HL-60 (cell line): ENCODE measurements around the gene ORAI3.

Experiments
- CTCF ChIP-seq: IDR thresholded peaks from one replicate; pipeline ENCODE4 v1.5.1; 2011; ENCODE audit warnings: low read length, control low read depth, inconsistent platforms; ENCODE audit not compliant: insufficient read depth
- REST ChIP-seq: IDR thresholded peaks from 2 replicates; pipeline ENCODE4 v1.6.1; 2012; ENCODE audit warnings: low read depth; ENCODE audit not compliant: insufficient replicate concordance

- TF ChIP-seq CTCF (no peak), REST (no peak)
These were observed 49.1 kb upstream of the ORAI3 start for GRCh38 chr16:30899794-30900193.
